Endometrium (tissue), 2 donors: ENCODE results near the gene RTL1.

Experiments
- FAIRE-seq: peaks from 2 replicates; lab custom pipeline; 2012; peaks lifted over from hg19 to GRCh38; lab: Jason Lieb, UNC
- donor health status: control.
- donor health status: control.

Gene RTL1

DNA sequence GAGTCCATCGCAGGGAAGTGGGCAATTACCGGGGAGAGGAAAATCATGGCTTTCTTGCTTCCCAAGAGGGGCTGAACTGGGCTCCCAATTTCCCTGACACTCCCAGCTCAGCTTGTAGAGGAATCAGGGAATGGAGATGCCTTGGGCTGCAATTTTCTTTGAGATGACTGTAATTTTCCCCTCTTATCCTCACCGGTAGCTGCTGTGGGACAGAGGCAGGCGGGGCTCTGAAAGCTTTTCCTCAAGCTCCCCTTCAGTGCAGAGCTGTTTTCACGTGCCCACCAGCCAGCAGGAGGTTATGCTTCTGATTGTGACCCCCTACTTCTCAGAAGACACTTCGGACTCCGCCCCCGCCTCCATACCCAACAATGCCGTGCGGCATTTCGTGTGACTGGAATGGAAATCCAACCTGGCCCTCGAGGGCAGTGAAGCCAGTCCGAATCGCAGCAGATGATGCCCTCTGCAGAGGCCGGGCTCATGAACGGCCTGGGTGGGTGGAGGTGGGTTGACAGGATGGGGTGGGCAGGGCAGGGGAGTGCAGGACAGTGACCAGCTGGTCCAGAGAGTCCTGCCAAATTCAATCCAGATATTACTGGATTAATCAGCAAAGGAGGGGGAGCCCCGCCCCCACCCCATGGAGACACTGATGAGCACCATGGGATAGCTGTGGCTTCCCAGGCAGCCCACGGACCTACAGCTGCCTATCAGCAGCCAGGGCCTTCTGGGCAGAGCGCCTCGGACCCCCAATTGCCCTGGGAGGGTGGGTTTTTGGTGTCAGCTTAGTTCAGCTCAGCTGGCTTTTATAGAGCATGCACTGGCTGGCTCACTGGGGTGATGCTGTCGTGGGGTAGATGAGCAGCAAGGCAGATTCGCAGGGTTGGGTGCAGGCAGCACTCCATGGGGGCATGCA lies 37.6 kb downstream of the RTL1 start:
- no peak for FAIRE-seq

DNA sequence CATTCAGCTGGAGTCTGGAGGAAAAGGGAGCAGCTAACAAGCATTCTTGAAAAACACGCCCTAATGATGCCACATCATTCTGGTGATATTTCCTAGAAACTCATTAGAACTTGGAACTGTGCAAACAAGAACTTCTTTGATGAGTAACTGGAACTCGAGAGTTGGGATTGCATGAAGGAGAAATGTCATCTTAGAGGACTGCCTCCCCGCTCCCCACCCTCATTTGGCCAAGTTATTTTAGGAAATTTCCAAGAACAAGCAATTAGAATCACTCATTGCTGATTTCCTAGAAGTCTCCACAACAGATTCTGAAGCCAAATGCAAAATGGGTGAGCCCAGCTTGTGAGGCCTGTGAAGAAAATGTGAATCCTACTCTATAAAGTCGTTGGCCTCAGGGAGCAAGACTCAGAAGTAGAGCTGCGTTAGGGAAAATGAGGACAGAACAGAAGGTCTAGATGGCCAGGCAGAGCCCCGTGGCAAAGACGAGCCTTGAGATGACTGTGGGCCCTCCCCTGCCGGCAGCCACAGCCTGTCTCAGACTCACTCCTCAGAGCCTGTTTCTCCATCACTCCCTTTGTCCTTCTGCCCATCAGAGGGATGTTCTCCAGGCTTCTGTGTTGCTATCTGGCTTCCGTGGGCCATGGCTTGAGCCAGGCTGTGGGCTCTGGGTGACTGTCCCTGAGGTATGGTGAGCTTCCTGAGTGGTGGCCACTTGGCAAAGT lies 38.4 kb downstream of the RTL1 start:
- FAIRE-seq, result no peak

DNA sequence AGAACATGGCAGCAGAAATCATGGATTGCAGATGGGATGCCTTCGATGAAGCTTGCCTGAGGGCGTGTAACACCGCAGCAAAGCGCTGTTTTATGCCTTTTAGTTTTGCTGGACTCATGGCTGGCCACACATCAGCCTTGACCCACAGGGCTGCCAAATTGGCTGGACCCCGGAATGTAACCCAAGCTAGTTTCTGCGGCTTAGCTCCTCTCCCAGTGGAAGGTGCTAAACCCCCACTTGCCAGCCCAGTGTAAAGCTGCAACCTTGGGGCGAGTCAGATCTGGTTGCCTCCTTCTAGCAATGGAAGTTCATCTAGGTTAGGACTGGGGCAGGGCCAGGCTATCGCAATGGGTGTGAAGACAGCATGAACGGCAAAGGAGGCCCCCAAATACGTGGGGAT lies 39.3 kb downstream of the RTL1 start:
- no peak for FAIRE-seq

DNA sequence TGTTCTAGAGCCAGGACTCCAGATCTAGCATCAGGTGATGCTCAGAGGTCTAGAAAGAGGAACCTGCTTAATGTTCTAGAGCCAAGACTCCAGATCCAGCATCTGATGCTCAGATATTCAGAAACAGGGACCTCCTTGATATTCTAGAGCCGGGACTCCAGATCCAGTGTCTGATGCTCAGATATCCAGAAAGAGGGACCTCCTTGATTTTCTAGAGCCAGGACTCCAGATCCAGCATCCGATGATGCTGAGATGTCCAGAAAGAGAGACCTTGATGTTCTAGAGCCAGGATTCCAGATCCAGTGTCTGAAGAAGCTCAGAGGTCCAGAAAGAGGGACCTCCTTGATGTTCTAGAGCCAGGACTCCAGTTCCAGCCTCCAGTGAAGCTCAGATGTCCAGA lies 40.7 kb downstream of the RTL1 start:
- FAIRE-seq, result no peak

DNA sequence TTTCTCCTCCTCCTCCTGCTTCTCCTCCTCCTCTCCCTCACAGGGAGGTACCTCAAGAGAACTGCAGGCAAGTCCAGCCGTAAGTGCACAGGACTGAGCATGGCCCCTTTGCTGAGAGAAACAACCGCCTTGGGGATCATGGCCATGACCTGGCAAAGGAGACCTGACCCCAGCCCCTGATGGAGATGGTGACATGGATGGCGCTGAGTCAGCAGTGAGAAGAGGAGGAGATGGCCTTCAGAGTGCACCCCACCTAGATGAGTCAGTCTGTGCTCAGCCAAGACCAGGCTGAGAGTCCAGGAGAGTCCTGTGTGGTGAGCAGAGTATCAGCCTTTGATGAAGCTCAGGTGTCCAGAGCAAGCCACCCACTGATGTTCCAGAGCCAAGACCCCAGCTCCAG lies 41.2 kb downstream of the RTL1 start:
- FAIRE-seq, result no peak

DNA sequence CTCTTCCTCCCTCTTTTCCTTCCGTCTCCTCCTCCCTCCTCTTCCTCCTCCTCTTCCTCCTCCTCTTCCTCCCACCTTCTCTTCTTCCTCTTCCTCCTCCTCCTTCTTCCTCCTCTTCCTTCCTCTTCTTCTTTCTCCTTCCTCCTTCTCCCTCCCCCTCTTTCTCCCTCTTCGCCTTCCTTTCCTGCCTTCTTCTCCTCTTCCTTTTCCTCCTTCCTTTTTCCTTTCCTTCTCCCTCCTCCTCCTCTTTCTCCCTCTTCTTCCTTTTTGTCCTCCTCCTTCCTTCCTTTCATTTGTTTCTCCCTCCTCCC lies 41.6 kb downstream of the RTL1 start:
- FAIRE-seq, result no peak

DNA sequence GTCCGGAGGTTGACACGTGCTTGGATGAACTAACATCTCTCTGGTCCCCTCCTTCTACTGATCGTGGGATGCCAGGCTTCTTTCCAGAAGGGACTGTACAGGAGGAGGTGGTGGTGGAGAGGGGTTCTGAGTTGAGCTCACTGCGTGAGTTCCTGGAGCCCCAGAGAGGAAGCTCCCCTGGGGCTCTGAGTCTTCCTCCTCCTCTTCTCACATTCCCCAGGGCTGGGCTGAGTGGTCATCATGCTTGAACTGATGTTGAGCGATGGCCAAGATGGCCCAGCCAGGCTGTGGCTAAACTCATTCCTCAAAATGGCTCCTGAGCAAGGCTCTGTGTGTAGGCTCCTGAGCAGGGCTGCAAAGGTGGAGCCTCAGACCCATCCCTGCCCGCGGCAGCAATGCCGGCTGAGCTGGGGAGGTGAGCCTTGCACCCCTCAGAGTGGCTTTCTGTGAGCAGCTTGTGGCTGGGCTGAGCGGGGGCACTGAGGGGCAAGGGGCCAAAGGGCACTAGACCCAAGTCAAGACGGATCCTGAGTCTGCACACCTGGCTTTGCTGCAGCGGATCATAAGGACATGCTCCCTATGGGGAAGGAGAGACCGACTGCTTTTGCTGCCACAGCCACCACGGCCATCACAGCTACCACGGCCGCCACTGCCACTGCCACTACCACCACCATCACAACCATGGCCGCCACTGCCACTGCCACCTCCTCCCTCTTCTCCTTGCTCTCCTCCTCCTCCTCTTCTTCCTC lies 42.2 kb downstream of the RTL1 start:
- no peak for FAIRE-seq

DNA sequence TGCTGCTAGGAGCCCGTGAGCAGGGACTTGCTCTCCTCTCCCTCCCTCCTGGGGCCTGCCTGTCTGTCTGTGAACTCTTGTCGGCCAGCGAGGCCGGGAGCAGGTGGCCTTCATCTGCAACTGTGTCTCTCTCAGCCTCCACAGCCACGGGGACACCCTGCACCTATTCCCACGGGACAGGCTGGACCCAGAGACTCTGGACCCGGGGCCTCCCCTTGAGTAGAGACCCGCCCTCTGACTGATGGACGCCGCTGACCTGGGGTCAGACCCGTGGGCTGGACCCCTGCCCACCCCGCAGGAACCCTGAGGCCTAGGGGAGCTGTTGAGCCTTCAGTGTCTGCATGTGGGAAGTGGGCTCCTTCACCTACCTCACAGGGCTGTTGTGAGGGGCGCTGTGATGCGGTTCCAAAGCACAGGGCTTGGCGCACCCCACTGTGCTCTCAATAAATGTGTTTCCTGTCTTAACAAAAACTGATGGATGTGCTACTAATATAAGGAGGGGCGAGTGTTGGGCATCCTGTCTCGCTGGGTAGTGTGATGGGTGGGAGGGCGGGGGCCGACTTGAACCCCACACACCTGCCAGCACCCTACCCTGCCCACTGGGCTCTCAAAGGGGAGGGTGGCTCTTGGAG lies 42.9 kb downstream of the RTL1 start:
- FAIRE-seq, result no peak

DNA sequence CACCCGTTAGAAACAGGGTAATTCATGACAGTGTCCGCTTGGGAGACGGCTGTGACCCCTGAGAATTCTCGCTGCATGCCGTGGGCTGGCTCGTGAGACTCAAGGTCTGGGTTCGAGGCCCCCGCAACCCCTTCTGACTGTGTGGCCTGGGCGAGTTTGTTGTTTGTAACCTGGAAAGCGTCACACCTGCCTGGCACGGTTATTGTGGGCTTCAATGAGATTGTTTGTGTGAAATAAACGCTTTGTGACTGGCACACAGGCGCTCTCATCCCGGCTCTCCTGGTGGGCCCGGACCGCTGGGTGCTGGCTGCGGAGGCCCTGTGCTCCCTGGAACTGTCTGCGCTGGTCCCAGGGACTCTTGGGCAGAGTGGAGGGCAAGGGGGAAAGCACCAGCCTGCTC lies 43.7 kb downstream of the RTL1 start:
- FAIRE-seq, result no peak

DNA sequence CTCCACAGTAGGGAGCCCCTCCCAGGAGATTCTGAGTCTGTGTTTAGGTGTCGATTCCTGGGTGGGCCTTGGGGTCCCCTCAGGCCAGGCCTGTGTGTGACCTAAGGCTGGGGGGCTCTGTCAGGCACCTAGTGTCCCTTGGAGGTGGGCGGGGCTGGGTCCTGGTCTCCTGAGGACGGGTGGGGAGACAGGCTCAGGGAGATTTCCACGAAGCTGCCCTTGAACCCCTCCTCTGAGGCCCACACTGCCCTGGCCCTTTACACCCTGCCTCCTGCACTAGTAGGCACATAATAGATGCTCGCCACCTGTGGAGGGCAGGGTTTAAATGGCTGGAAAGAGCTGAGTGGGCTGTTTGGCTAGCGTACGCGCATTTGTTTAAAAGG lies 44.7 kb downstream of the RTL1 start:
- FAIRE-seq, result no peak

DNA sequence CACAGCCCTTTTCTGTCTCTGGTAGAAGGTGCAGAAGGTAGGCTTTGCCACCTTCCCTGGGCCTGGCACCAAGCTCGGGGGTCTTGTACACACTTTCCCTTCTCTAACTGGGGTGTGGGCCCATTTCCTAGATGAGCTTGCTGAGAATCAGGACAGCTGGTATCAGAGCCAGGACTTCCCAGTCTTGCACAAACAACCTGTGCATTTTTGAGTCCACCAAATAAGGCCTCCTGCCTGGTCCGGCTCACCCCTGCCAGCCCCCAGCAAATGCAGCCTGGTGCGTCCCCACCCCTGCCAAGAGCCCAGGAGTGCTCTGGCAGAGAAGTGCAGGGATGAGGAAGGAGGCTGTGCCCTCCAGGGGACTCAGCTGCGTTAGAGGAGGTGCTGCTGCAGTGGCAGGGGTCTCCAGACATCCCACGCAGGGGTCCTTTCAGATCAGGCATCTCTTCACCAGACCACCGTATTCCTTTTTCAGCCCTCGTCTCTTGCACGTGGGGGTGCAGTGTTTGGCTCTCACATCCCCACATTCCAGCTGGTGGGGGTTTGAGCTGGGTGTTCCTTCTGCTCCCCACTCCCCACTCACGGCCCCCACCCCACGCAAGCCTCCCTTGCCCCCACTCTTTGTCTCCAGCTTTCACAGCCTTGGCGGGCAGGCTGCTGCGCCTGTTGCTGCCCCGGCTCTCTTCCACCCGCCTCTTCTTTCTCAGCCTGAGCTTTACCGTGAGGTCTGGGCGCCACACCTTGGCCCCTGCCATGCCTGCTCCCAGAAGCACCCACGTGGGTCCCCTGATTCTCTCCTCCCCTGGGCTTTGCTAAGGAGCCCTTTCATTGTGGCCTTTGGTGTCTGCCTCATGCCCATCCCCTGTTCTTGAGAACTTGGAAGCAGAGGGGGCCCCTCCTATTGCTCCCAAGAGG lies 45.3 kb downstream of the RTL1 start:
- FAIRE-seq, result no peak

DNA sequence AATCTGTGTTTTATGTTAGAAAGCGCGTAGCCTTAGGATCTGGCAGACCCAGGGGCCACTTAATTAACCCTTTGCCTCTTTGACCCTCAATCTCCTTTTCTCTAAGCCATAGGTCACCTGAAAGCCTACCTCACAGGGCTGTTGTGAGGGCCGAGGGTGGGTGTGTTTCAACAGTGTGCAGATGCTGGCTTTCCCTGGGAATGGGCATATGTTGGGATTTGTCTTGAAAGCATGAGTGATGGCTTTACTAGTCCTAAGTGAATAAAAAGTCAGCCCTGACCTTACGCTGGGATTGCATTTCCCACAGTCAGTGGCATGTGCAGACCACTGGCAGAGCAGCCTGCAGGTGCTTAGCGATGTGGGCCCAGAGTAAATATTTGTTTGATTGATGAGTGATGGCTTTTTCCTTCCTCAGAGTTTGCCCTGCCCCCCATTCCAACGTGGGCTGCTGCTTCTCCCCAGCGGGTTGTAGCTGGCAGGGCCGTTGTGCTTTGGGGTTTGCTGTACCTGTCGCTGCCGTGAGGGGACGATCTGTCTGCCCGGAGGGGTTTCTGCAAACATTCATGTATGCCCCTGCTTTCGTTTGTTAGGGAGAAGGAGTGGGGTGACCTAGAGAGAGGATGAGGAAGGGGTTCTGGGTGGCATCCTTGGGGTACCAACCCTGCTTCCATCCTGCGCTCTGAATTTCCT lies 46.1 kb downstream of the RTL1 start:
- FAIRE-seq, result no peak

DNA sequence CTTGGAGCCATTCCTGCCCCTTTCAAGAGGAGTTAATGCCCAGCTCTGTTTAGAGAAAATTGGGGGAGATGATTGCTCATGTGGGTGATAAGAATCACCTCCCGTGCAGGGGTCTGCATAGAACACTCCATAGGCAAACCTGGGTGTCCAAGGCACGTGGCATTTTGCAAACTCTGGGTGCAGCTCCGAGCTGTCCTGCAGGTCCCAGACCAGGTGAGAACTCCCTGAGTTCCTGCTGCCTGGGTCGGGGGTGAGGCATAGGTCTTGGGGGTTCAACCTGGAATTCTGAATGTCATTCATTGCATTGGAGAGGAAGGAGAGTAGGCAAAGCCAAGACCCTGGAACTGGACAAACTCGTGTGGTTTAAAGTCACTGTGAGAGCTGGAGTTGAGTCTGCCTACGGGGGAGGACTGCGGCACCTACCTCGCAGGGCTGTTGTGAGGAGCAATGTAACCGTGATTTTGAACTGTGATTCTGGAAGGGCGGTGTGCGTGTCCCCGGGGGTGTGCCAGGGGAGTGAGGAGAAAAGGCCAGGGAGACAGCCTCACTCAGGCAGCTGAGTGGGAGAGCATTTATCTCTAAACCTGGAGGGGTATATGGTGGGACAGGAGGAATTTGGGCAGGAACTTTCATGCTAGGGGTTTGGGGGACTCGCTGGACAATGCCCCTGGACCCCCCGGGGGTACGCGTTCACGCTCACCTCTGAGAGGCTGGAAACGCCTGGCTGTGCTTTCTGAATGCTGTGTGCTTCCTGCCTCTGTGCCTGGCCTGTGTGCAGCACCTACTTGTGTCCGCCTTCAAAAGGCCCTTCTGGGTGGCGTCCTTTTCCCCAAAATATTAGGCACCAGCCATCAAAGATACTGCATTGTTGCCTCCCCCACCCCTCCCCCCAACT lies 47.2 kb downstream of the RTL1 start:
- no peak for FAIRE-seq

DNA sequence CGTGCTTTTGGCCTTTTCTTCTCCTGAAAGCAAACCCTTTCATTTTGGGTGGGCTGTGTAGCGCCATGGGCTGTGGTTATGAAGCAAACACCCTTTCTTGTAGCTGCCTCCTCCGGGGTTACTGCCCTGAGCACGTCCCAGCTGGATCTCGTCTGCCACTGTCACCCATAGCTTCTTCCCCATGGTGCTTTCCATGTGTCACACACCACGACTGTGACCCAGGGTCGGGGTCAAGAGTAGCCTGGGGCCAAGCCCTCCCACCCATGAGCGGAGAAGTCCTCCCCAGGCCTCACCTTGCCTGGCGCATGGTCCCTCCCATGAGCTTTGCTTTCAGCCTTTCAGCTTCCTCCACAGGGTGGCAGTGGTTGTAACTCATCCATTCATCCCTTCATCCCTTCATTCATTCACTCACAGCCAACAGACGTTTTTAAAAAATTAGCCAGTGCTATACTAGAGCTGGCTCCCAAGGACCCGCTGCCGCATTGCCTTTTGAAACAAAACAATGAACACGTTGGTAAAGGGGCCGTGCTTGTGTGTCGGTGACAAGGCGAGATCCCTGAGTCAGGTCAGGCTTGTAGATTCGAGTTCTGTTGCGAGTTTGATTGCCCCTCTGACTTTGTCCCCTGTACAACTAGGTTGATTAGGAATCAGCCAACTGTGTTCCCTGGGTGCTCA lies 48.1 kb downstream of the RTL1 start:
- no peak for FAIRE-seq

DNA sequence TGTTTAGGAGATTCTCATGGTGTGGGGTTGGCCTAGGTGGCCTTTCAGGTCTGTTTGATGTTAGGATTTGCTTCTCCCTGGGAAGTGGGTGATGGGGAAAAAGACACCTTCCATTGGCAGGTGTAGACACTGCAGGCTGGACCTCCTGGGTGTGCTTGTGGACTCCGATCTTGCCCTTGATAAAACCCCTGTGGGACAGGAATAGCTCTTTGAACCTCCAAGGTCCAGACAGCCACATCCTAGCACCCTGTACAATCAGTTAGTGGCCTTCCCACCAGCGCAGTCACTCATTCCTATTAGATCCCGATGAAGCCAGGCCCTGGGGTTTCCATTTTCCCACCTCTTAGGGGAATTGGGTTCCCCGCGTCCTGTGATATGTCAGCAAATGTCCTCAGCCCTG lies 49.1 kb downstream of the RTL1 start:
- no peak for FAIRE-seq

DNA sequence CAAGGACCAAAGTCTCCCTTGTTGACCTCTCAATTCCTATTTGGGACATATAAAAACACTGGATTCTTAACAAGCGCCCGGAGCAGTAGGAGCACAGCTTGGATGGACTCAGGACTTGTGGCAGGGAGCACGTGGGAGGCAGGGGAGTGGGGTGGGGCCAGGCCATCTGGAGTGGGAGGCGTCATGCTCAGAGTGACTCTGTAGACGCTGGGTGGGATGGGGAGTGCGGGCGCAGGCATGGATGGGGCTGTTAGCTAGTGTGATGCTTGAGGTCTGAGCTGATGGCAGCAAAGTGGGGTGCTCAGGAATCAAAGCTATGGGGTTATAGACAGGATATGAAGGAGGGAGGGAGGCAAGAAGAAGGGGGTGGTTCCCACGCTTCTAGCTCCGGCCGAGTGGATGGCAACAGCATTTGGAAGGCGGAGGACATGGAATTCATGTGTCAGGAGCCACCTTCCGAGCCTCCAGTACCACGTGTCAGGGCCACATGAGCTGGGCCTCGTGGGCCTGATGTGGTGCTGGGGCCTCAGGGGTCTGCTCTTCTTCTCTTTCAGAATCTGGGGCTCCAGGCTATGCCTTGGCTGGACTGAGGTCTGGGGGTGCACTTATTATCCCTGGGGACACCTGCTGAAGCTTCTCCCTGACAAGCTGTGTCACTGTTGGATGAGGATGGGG lies 51.4 kb downstream of the RTL1 start:
- FAIRE-seq, result no peak

DNA sequence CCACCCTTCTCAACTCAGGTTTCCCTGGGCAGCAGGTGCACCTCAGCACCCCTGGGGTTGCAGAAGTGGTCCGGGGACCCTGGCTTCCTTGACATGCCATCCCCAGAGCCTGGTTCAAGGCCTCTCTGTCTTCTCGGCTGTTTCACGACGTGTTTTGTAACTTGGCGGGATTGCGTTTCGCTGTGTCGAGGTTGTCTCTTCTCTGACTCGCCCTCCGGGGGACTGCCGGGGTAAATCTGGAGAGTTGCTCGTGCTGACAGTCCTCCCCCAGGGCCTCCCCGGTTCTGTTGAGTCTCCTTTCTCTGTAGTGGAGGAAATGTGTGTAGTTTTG lies 52.0 kb downstream of the RTL1 start:
- FAIRE-seq, result no peak

DNA sequence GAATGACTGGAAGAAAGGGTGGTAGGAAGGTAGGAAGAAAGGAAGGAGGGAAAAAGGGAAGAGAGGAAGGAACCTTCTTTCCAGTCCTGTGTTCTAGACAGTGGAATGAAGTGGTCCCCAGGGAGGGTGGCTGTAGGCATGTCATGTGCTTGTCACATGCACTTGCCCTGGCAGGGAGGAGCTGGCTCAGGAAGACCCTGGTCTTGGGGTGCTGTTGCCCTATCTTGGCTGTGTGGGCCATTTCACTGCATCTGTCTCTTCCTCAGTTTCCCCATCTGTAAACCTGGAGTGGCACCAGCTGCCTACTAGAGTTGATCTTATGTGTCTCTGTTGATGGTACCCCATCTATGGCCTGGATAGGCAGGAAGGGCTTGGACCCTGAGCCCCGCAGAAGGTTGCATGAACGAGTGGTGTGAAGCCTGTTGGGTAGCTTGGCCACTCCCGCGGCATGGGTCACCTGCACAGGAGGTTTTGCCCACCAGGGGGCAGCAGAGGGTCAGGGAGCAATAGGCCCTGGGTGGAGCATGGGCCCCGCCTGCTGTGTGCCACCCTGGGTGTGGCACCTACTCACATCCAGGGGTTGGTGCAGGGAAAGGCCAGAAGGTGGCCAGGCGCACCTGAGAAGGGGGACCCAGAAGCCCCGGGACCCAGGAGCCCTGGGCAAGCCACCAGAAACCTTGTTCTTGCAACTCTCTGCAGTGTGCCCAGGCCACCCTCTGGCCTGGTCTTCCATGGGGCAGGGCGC lies 52.5 kb downstream of the RTL1 start:
- FAIRE-seq, result no peak
